Measurements from ENCODE around the gene DUSP7.

DNA sequence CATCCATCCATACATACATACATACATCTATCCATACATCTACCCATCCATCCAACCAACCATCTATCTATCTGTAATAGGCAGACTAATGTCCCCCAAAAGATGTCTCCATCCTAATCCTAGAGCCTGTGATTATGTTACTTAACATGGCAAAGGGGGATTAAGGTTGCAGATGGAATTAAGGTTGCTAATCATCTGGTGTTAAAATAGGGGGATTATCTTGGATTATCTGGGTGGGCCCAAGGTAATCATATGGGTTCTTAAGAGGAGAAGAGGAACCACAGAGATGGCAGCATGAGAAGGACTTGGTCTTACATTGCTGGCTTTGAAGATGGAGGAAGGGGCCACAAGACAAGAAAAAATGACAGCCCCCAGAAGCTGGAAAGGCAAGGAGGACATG is 45.9 kb downstream of the DUSP7 start:
- TF ChIP-seq, protein P1, sequence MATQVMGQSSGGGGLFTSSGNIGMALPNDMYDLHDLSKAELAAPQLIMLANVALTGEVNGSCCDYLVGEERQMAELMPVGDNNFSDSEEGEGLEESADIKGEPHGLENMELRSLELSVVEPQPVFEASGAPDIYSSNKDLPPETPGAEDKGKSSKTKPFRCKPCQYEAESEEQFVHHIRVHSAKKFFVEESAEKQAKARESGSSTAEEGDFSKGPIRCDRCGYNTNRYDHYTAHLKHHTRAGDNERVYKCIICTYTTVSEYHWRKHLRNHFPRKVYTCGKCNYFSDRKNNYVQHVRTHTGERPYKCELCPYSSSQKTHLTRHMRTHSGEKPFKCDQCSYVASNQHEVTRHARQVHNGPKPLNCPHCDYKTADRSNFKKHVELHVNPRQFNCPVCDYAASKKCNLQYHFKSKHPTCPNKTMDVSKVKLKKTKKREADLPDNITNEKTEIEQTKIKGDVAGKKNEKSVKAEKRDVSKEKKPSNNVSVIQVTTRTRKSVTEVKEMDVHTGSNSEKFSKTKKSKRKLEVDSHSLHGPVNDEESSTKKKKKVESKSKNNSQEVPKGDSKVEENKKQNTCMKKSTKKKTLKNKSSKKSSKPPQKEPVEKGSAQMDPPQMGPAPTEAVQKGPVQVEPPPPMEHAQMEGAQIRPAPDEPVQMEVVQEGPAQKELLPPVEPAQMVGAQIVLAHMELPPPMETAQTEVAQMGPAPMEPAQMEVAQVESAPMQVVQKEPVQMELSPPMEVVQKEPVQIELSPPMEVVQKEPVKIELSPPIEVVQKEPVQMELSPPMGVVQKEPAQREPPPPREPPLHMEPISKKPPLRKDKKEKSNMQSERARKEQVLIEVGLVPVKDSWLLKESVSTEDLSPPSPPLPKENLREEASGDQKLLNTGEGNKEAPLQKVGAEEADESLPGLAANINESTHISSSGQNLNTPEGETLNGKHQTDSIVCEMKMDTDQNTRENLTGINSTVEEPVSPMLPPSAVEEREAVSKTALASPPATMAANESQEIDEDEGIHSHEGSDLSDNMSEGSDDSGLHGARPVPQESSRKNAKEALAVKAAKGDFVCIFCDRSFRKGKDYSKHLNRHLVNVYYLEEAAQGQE (IDR thresholded peaks at IDR 0.05; ENCODE audit: insufficient read depth in 1 of 2, low read depth in 2 of 2, low read length in 1 of 2): no peak
- TF ChIP-seq, protein P2, sequence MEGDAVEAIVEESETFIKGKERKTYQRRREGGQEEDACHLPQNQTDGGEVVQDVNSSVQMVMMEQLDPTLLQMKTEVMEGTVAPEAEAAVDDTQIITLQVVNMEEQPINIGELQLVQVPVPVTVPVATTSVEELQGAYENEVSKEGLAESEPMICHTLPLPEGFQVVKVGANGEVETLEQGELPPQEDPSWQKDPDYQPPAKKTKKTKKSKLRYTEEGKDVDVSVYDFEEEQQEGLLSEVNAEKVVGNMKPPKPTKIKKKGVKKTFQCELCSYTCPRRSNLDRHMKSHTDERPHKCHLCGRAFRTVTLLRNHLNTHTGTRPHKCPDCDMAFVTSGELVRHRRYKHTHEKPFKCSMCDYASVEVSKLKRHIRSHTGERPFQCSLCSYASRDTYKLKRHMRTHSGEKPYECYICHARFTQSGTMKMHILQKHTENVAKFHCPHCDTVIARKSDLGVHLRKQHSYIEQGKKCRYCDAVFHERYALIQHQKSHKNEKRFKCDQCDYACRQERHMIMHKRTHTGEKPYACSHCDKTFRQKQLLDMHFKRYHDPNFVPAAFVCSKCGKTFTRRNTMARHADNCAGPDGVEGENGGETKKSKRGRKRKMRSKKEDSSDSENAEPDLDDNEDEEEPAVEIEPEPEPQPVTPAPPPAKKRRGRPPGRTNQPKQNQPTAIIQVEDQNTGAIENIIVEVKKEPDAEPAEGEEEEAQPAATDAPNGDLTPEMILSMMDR (IDR thresholded peaks at IDR 0.05): no peak
- no peak for TF ChIP-seq POLR2AphosphoS5 (IDR thresholded peaks at IDR 0.05; ENCODE audit: low read depth, low read length)
